22Rv1 (cell line): Measurements from ENCODE around the gene ARHGAP10.

ENCODE experiments used
- H3K27ac ChIP-seq: fragments of 450-650 bp; 2 replicates; pipeline ENCODE4 v1.5.1; 2017
- CTCF ChIP-seq: fragments of 450-650 bp; IDR thresholded peaks from 2 replicates; pipeline ENCODE4 v1.5.1; 2017; ENCODE audit warnings: mild to moderate bottlenecking
- ZFX ChIP-seq: fragments of 450-650 bp; IDR thresholded peaks from 2 replicates; pipeline ENCODE4 v1.6.1; 2017; ENCODE audit warnings: antibody characterized with exemption, borderline replicate concordance

ARHGAP10 gene

GRCh38 chr4:147944249-147944648, 212.4 kb downstream of the ARHGAP10 start:
- H3K27ac ChIP-seq, result no peak overlapping the region
- no peak for TF ChIP-seq ZFX
- no peak for TF ChIP-seq CTCF

GRCh38 chr4:147944670-147945260, 212.9 kb downstream of the ARHGAP10 start:
- no peak overlapping the region for H3K27ac ChIP-seq
- TF ChIP-seq CTCF (no peak), ZFX (no peak)

- H3K27ac ChIP-seq, result no peak overlapping the region
- TF ChIP-seq CTCF (no peak), ZFX (no peak)
Measured at GRCh38 chr4:147948336-147948735, 216.4 kb downstream of the ARHGAP10 start.

- H3K27ac ChIP-seq, result no peak overlapping the region
- no peak for TF ChIP-seq ZFX
- TF ChIP-seq CTCF, result no peak
Measured at GRCh38 chr4:147950261-147950660, 218.4 kb downstream of the ARHGAP10 start.

GRCh38 chr4:147950841-147951240, 219.0 kb downstream of the ARHGAP10 start:
- H3K27ac ChIP-seq, result no peak overlapping the region
- no peak for TF ChIP-seq CTCF
- no peak for TF ChIP-seq ZFX

GRCh38 chr4:147954850-147955249, 223.0 kb downstream of the ARHGAP10 start:
- H3K27ac ChIP-seq, result no peak overlapping the region
- TF ChIP-seq CTCF (no peak), ZFX (no peak)

- no peak overlapping the region for H3K27ac ChIP-seq
- TF ChIP-seq CTCF, result no peak
- no peak for TF ChIP-seq ZFX
Measured at GRCh38 chr4:147955827-147956558, 224.1 kb downstream of the ARHGAP10 start.
